Activated CD4-positive, alpha-beta T cell treated with anti-CD3 and anti-CD28 coated beads, Interleukin-2, Interleukin-4, amounts not matched to agents 100 ng/mL and 50 ng/mL, durations not matched to agents 16 hours and 8 hours (primary cell): Measurements from ENCODE around the gene GCC1.

Experiments
- DNase-seq: peaks from one replicate; pipeline ENCODE4 v3.0.0-alpha.2; 2020; ENCODE audit warnings: low spot score

The GCC1 gene

GRCh38 chr7:127536394-127536691, 49.1 kb downstream of the GCC1 start:
- DNase-seq, result no peak

GRCh38 chr7:127535546-127536393, 49.6 kb downstream of the GCC1 start:
- DNase-seq, result no peak

DNA sequence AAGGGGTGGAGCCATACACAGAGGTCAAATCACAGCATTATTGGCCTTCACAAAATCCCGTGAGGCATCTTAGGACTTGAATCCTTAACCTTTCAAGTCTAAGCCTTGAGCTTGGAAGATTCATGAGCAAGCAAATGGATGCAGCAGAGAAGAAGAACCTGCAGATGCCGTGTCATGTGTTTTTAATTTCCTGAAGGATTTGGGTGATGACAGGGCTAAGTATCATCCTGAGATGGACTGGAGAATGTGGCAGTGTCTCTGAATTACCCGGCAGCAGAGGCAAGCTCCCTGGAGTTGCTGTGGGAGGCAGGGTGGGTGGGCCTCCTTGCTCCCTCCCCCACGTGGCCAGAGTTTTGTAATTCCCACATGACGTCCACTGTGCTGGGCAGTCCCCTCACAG, 50.8 kb downstream of the GCC1 start:
- DNase-seq, result no peak

DNA sequence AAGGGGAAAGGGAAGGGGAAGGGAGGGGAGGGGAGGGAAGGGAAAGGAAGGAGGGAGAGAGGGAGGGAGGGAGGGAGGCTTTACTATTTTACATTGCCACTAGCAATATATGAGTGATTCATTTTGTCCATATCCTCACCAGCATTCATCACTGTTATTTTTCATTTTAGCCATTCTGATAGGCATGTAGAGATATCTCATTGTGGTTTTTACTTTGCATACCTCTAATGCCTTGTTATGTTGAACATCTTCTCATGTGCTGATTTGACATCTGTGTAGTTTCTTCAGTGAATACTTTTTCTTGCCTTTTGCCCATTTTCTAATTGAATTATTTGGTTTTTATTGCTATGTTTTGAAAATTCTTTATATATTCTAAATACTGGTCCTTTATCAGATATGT, 52.7 kb downstream of the GCC1 start:
- no peak for DNase-seq

- no peak for DNase-seq
Measured at GRCh38 chr7:127532151-127532550, 53.2 kb downstream of the GCC1 start.
